ENCODE data around the gene SNX22. TPM values are rescaled to one million over a fixed set of nuclear protein-coding genes. Genes with fewer than 3 reads are reported as not detected.

Gene SNX22
- total and polyA plus RNA-seq, 2 donors (not counting 1 experiment from before 2014, with no cell fraction given), result 0.17 TPM; not detected in 1

GRCh38 chr15:64185146-64185911, 33.8 kb downstream of the SNX22 start:
- no peak for TF ChIP-seq EZH2 (IDR thresholded peaks at IDR 0.05; ENCODE audit: low read length, missing control alignments)
- TF ChIP-seq, protein P1, sequence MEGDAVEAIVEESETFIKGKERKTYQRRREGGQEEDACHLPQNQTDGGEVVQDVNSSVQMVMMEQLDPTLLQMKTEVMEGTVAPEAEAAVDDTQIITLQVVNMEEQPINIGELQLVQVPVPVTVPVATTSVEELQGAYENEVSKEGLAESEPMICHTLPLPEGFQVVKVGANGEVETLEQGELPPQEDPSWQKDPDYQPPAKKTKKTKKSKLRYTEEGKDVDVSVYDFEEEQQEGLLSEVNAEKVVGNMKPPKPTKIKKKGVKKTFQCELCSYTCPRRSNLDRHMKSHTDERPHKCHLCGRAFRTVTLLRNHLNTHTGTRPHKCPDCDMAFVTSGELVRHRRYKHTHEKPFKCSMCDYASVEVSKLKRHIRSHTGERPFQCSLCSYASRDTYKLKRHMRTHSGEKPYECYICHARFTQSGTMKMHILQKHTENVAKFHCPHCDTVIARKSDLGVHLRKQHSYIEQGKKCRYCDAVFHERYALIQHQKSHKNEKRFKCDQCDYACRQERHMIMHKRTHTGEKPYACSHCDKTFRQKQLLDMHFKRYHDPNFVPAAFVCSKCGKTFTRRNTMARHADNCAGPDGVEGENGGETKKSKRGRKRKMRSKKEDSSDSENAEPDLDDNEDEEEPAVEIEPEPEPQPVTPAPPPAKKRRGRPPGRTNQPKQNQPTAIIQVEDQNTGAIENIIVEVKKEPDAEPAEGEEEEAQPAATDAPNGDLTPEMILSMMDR (conservative IDR thresholded peaks at IDR 0.05 in 1 of 2, IDR thresholded peaks at IDR 0.05 in 1 of 2; ENCODE audit: low read depth in 1 of 2, low read length in 2 of 2), result no peak

DNA sequence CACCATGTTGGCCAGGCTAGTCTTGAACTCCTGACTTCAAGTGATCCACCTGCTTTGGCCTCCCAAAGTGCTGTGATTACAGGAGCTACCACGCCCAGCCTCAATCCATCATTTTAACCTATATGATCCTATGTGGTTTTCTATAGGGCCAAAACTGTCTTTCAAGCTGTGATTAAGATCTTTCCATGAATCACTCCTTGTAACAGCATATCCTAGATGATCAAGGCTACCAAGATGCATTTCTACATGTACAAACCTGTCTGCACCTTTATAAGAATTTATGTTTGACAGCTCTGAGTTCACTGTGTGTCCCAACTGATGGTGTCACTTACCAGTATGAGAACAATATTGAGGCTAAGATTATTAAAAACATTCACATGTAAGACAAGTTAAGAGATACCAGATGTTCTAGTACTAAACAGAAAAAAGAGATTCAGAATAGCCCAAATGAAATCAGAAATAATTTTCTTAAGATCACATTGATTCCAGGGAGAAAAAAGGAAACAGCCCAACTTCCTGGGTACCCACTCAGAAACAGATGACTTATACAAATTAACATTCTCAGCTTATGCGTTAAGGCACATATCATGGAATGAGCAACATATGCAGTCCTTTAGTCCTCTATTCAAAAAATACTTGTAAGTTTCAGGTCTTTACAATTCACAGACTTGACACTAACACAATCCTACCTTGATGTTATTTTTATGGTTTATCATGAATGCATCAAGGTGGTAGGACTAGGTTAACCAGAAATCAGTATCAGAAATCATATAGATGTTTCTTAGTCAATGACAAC, 36.1 kb downstream of the SNX22 start:
- DNase-seq (ENCODE audit: low read depth in 2 of 2), result no peak
- no peaks in the 10 kb centered on the region for H3K9me3 ChIP-seq (ENCODE audit: control insufficient read depth, insufficient read depth, low read depth, low read length)
- no peaks in the 10 kb centered on the region for H4K20me1 ChIP-seq (ENCODE audit: control insufficient read depth, extremely low read depth, insufficient read depth, low read length)
- H3K4me1 ChIP-seq (ENCODE audit: control insufficient read depth, extremely low read depth, insufficient read depth, low read length), result no peaks in the 10 kb centered on the region
- no peaks in the 10 kb centered on the region for H3K27me3 ChIP-seq (ENCODE audit: control insufficient read depth, insufficient read depth, low read length)
- H3K4me3 ChIP-seq (replicated peaks in 1 of 4; ENCODE audit: control extremely low read depth in 1 of 4, insufficient read depth in 1 of 4, low read depth in 3 of 4, low read length in 4 of 4), result no peak overlapping the region
- no peaks in the 10 kb centered on the region for H3K79me2 ChIP-seq (ENCODE audit: control insufficient read depth, insufficient read depth, low read length)
- TF ChIP-seq, protein P1 (conservative IDR thresholded peaks at IDR 0.05 in 1 of 2, IDR thresholded peaks at IDR 0.05 in 1 of 2; ENCODE audit: low read depth in 1 of 2, low read length in 2 of 2), result no peak
- TF ChIP-seq EZH2 (IDR thresholded peaks at IDR 0.05; ENCODE audit: low read length, missing control alignments), result no peak
- no peak overlapping the region for H2AFZ ChIP-seq (ENCODE audit: low read length)
- no peak overlapping the region for H3K27ac ChIP-seq (ENCODE audit: insufficient read depth, low read length)
- H3K36me3 ChIP-seq (ENCODE audit: control insufficient read depth, insufficient read depth, low read length), result peaks cover 2% of the 10 kb centered on the region
- H3K9ac ChIP-seq (ENCODE audit: insufficient read depth, low read length), result no peak overlapping the region
- H3K4me2 ChIP-seq (ENCODE audit: extremely low read depth, insufficient read depth, low read length), result no peak overlapping the region

More at GRCh38 chr15:64185146-64185911, 33.8 kb downstream of the SNX22 start:
- H3K9me3 ChIP-seq (ENCODE audit: control insufficient read depth, insufficient read depth, low read depth, low read length), result no peaks in the 10 kb centered on the region
- H4K20me1 ChIP-seq (ENCODE audit: control insufficient read depth, extremely low read depth, insufficient read depth, low read length), result no peaks in the 10 kb centered on the region
- H3K4me2 ChIP-seq (ENCODE audit: extremely low read depth, insufficient read depth, low read length), result no peak overlapping the region
- no peaks in the 10 kb centered on the region for H3K4me1 ChIP-seq (ENCODE audit: control insufficient read depth, extremely low read depth, insufficient read depth, low read length)
- no peak overlapping the region for H3K4me3 ChIP-seq (replicated peaks in 1 of 4; ENCODE audit: control extremely low read depth in 1 of 4, insufficient read depth in 1 of 4, low read depth in 3 of 4, low read length in 4 of 4)
- H3K27me3 ChIP-seq (ENCODE audit: control insufficient read depth, insufficient read depth, low read length), result no peaks in the 10 kb centered on the region
- no peak overlapping the region for H3K9ac ChIP-seq (ENCODE audit: insufficient read depth, low read length)
- DNase-seq (ENCODE audit: low read depth in 2 of 2), result no peak
- H3K36me3 ChIP-seq (ENCODE audit: control insufficient read depth, insufficient read depth, low read length), result peaks cover 2% of the 10 kb centered on the region
- H2AFZ ChIP-seq (ENCODE audit: low read length), result no peak overlapping the region
- H3K79me2 ChIP-seq (ENCODE audit: control insufficient read depth, insufficient read depth, low read length), result no peaks in the 10 kb centered on the region
- no peak overlapping the region for H3K27ac ChIP-seq (ENCODE audit: insufficient read depth, low read length)
